GM20000 (cell line): ENCODE results near the gene APOLD1.
A peak's percentile ranks its signal among the peaks of the same experiment; 100 is the strongest.
"Not testable (repeated sequence)": the region's sequence is repeated elsewhere in the genome, so short reads cannot be mapped to it uniquely, and the experiment has no call there.

Source experiments
- DNase-seq: peaks from one replicate; pipeline ENCODE4 v3.0.0; 2012; ENCODE audit warnings: low spot score
- CTCF ChIP-seq: IDR thresholded peaks from 2 replicates; pipeline ENCODE4 v1.5.1; 2012; ENCODE audit warnings: mild to moderate bottlenecking, control low read depth; ENCODE audit errors: extremely low read depth, missing control alignments

Gene APOLD1

GRCh38 chr12:12803186-12803585, 17.7 kb downstream of the APOLD1 start:
- no peak for TF ChIP-seq CTCF
- DNase-seq = peak; percentile 57

GRCh38 chr12:12804011-12804410, 18.6 kb downstream of the APOLD1 start:
- no peak for TF ChIP-seq CTCF
- no peak for DNase-seq

GRCh38 chr12:12804432-12804886, 19.0 kb downstream of the APOLD1 start:
- DNase-seq = no peak
- TF ChIP-seq CTCF = no peak

GRCh38 chr12:12806784-12807516, 21.5 kb downstream of the APOLD1 start:
- no peak for DNase-seq
- TF ChIP-seq CTCF = no peak

- DNase-seq = not testable (repeated sequence)
These were observed 22.1 kb downstream of the APOLD1 start for GRCh38 chr12:12807517-12807903.

- no peak for TF ChIP-seq CTCF
- DNase-seq = no peak
These were observed 22.7 kb downstream of the APOLD1 start for GRCh38 chr12:12807970-12808702.

- TF ChIP-seq CTCF = no peak
- DNase-seq = no peak
These were observed 25.1 kb downstream of the APOLD1 start for GRCh38 chr12:12810553-12811021.
